ENCODE measurements around the gene TEX51. TPM values are rescaled to one million over a fixed set of nuclear protein-coding genes. Genes with fewer than 3 reads are reported as not detected.

The TEX51 gene
- total and polyA plus RNA-seq, 2 donors (not counting 3 experiments of a cell fraction or from before 2014, with no cell fraction given), result not detected

DNA sequence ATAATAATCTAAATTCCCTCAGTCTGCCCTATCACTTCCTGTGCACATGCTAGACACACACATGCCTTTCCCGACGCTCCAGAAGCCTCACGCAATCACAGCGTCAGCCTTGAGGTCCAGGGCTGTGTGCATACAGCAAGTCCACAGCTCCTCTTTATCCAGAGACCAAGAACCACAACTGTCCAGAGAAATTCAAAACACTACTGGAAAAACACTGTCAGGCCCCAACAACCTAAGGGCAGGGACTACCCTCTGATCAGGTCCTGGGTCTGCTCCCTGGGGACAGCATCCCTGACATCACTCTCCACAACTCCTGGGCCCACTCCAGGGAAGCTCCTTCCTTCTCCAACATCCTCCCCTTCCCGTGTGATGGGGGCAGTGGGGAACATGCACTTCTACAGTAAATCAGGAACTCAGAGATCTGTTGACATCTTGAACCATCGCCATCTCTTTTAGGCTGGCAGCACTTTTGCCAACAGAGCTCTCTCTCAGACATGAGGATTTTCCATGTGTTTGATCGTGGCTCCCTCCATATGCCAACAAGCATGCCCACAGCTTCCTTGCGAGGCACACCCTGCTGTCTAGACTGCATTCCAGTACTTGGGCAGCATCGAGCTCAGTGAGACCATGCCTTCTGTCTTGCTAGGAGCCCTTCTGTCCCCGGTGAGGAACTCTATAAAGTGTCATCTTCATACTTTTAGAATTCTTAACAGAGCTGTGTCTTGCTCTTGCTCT is 15.4 kb downstream of the TEX51 start:
- FAIRE-seq (no peak), DNase-seq (ENCODE audit: low read depth, low spot score) (no peak)
- no peaks in the 10 kb centered on the region for H3K36me3 ChIP-seq (ENCODE audit: control insufficient read depth in 2 of 2, extremely low read depth in 1 of 2, insufficient read depth in 2 of 2, low read length in 2 of 2)
- no peaks in the 10 kb centered on the region for H4K20me1 ChIP-seq (replicated peaks; ENCODE audit: control insufficient read depth, extremely low read depth, insufficient read depth, low read length)
- TF ChIP-seq MYC (IDR thresholded peaks at IDR 0.05; ENCODE audit: low read depth, low read length) (no peak), JUN (IDR thresholded peaks at IDR 0.05; ENCODE audit: borderline replicate concordance, insufficient read depth, insufficient read length, low read depth) (no peak), POLR2A (IDR thresholded peaks at IDR 0.05; ENCODE audit: low read depth, low read length) (no peak), FOS (IDR thresholded peaks at IDR 0.05; ENCODE audit: borderline replicate concordance, insufficient read depth, low read length) (no peak), EZH2 (IDR thresholded peaks at IDR 0.05; ENCODE audit: borderline replicate concordance, low read depth, low read length, severe bottlenecking) (no peak), POLR2AphosphoS5 (IDR thresholded peaks at IDR 0.05; ENCODE audit: insufficient read depth, low read depth, low read length) (no peak), GATA2 (IDR thresholded peaks at IDR 0.05; ENCODE audit: insufficient read depth, insufficient read length, low read depth, low read length) (no peak)
- TF ChIP-seq, protein P1, sequence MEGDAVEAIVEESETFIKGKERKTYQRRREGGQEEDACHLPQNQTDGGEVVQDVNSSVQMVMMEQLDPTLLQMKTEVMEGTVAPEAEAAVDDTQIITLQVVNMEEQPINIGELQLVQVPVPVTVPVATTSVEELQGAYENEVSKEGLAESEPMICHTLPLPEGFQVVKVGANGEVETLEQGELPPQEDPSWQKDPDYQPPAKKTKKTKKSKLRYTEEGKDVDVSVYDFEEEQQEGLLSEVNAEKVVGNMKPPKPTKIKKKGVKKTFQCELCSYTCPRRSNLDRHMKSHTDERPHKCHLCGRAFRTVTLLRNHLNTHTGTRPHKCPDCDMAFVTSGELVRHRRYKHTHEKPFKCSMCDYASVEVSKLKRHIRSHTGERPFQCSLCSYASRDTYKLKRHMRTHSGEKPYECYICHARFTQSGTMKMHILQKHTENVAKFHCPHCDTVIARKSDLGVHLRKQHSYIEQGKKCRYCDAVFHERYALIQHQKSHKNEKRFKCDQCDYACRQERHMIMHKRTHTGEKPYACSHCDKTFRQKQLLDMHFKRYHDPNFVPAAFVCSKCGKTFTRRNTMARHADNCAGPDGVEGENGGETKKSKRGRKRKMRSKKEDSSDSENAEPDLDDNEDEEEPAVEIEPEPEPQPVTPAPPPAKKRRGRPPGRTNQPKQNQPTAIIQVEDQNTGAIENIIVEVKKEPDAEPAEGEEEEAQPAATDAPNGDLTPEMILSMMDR (IDR thresholded peaks at IDR 0.05; ENCODE audit: extremely low read depth in 1 of 2, insufficient read depth in 1 of 2, low read depth in 1 of 2, low read length in 2 of 2), result no peak
- no peaks in the 10 kb centered on the region for H3K79me2 ChIP-seq (ENCODE audit: control insufficient read depth, insufficient read depth, low read length)
- ChIA-PET CTCF (no interaction called here), POLR2A (no interaction called here)
- no peaks in the 10 kb centered on the region for H3K9me1 ChIP-seq (replicated peaks; ENCODE audit: control insufficient read depth, extremely low read depth, insufficient read depth, low read length)
- intact Hi-C loops (cut with micrococcal nuclease) (no loop called here), dilution Hi-C loops (cut with MboI; ENCODE audit: extremely low pct_ligation_motif_present, low sequenced_read_pairs) (no loop called here)
- no TSS peak for BruUV-seq (replicated peaks)
- no peaks in the 10 kb centered on the region for H3K4me1 ChIP-seq (ENCODE audit: control insufficient read depth, extremely low read depth, insufficient read depth, low read length)
- H3K27ac ChIP-seq (ENCODE audit: insufficient read depth, low read depth, low read length), result no peak overlapping the region
- H3K27me3 ChIP-seq (ENCODE audit: control insufficient read depth in 2 of 2, insufficient read depth in 2 of 2, low read length in 2 of 2), result no peaks in the 10 kb centered on the region
- H2AFZ ChIP-seq (ENCODE audit: low read depth, low read length), result no peak overlapping the region
- no peaks in the 10 kb centered on the region for H3K9me3 ChIP-seq (replicated peaks; ENCODE audit: control insufficient read depth, insufficient read depth, low read length)
- H3K9ac ChIP-seq (replicated peaks; ENCODE audit: extremely low read depth, insufficient read depth, low read length), result no peak overlapping the region
- no peak overlapping the region for H3K4me3 ChIP-seq (replicated peaks in 1 of 3; ENCODE audit: insufficient read depth in 1 of 3, low read depth in 1 of 3, low read length in 3 of 3)
- H3K4me2 ChIP-seq (ENCODE audit: insufficient read depth, low read length), result no peak overlapping the region

Data from endothelial cell of umbilical vein (primary cell).